Liver (tissue), 9 donors: Measurements from ENCODE around the gene GRIA1. TPM values are rescaled to one million over a fixed set of nuclear protein-coding genes. Genes with fewer than 3 reads are reported as not detected.

ENCODE experiments used
- DNase-seq: peaks from one replicate; pipeline ENCODE4 v3.0.0-alpha.2; 2017; ENCODE audit warnings: low spot score
- H3K27ac ChIP-seq, 2 donors: one replicate each; pipeline ENCODE4 v1.7.0; 2013; ENCODE audit warnings: inconsistent platforms in 2 of 2, low read length in 2 of 2, control low read depth in 1 of 2, low read depth in 1 of 2, mild to moderate bottlenecking in 1 of 2
- H3K27me3 ChIP-seq, 4 donors: one replicate each; pipeline versions ENCODE4 v1.6.1 to v1.7.0; 2013; ENCODE audit warnings: low read length in 3 of 4, inconsistent platforms in 1 of 4, mild to moderate bottlenecking in 1 of 4, moderate library complexity in 1 of 4; ENCODE audit not compliant: control insufficient read depth in 4 of 4, insufficient read depth in 4 of 4
- H3K36me3 ChIP-seq, 4 donors: one replicate each; pipeline versions ENCODE4 v1.6.1 to v1.7.0; 2013; ENCODE audit warnings: low read length in 3 of 4, mild to moderate bottlenecking in 3 of 4, low read depth in 1 of 4, moderate library complexity in 1 of 4; ENCODE audit not compliant: control insufficient read depth in 4 of 4, insufficient read depth in 3 of 4
- H3K4me1 ChIP-seq, 4 donors: one replicate each; pipeline versions ENCODE4 v1.6.1 to v1.7.0; 2013; ENCODE audit warnings: low read length in 3 of 4, mild to moderate bottlenecking in 3 of 4, moderate library complexity in 1 of 4; ENCODE audit not compliant: control insufficient read depth in 4 of 4, insufficient read depth in 4 of 4
- H3K4me3 ChIP-seq, 3 donors: one replicate each; pipeline versions ENCODE4 v1.6.1 to v1.7.0; 2013; ENCODE audit warnings: low read length in 3 of 3, control low read depth in 1 of 3, low read depth in 1 of 3, mild to moderate bottlenecking in 1 of 3
- H3K9ac ChIP-seq, 2 donors: one replicate each; pipeline ENCODE4 v1.7.0; 2013; ENCODE audit warnings: low read length in 2 of 2, mild to moderate bottlenecking in 2 of 2, moderate library complexity in 2 of 2, control low read depth in 1 of 2, low read depth in 1 of 2
- H3K9me3 ChIP-seq, 4 donors: one replicate each; pipeline versions ENCODE4 v1.6.1 to v1.7.0; 2013; ENCODE audit warnings: low read length in 3 of 4; ENCODE audit not compliant: control insufficient read depth in 4 of 4
- ATF3 ChIP-seq: IDR thresholded peaks from 2 replicates; pipeline ENCODE4 v1.6.1; 2016; ENCODE audit warnings: antibody characterized with exemption
- CTCF ChIP-seq: fragments of 150-350 bp; IDR thresholded peaks from 2 replicates; pipeline ENCODE4 v1.5.1; 2017; ENCODE audit warnings: improper control_type of control experiment, low read depth, low read length; ENCODE audit not compliant: missing input control
- EGR1 ChIP-seq, 2 donors: IDR thresholded peaks; 2 replicates each; pipeline ENCODE4 v1.6.1; 2016 to 2018; ENCODE audit warnings: antibody characterized with exemption in 2 of 2, low read depth in 2 of 2
- FOXA1 ChIP-seq: IDR thresholded peaks from 2 replicates; pipeline ENCODE4 v1.6.1; 2016; ENCODE audit warnings: antibody characterized with exemption
- FOXA2 ChIP-seq: IDR thresholded peaks from 2 replicates; pipeline ENCODE4 v1.6.1; 2016; ENCODE audit warnings: antibody characterized with exemption
- GABPA ChIP-seq, 2 donors: IDR thresholded peaks in 1 of 2; conservative IDR thresholded peaks in 1 of 2; 2 replicates each; pipeline ENCODE4 v1.6.1; 2016; ENCODE audit warnings: antibody characterized with exemption in 2 of 2, mild to moderate bottlenecking in 1 of 2, moderate library complexity in 1 of 2
- HNF4A ChIP-seq, 2 donors: conservative IDR thresholded peaks; 2 replicates each; pipeline ENCODE4 v1.6.1; 2016; ENCODE audit warnings: antibody characterized with exemption in 2 of 2, mild to moderate bottlenecking in 2 of 2
- HNF4G ChIP-seq: IDR thresholded peaks from 2 replicates; pipeline ENCODE4 v1.6.1; 2016; ENCODE audit warnings: antibody characterized with exemption
- JUND ChIP-seq, 2 donors: IDR thresholded peaks; 2 replicates each; pipeline ENCODE4 v1.6.1; 2016; ENCODE audit warnings: antibody characterized with exemption in 2 of 2
- MAX ChIP-seq: IDR thresholded peaks from 2 replicates; pipeline ENCODE4 v1.6.1; 2016; ENCODE audit warnings: antibody characterized with exemption
- NR2F2 ChIP-seq: IDR thresholded peaks from 2 replicates; pipeline ENCODE4 v1.6.1; 2016; ENCODE audit warnings: antibody characterized with exemption
- RAD21 ChIP-seq, 2 donors: IDR thresholded peaks; 2 replicates each; pipeline ENCODE4 v1.6.1; 2016; ENCODE audit warnings: antibody characterized with exemption in 2 of 2, mild to moderate bottlenecking in 2 of 2
- REST ChIP-seq: IDR thresholded peaks from 2 replicates; pipeline ENCODE4 v1.6.1; 2016; ENCODE audit warnings: antibody characterized with exemption, mild to moderate bottlenecking
- RXRA ChIP-seq, 2 donors: IDR thresholded peaks; 2 replicates each; pipeline ENCODE4 v1.6.1; 2017 to 2018; ENCODE audit warnings: antibody characterized with exemption in 2 of 2, mild to moderate bottlenecking in 1 of 2
- SP1 ChIP-seq: IDR thresholded peaks from 2 replicates; pipeline ENCODE4 v1.6.1; 2018; ENCODE audit warnings: antibody characterized with exemption, mild to moderate bottlenecking
- TAF1 ChIP-seq: conservative IDR thresholded peaks from 2 replicates; pipeline ENCODE4 v1.6.1; 2016; ENCODE audit warnings: antibody characterized with exemption, mild to moderate bottlenecking
- ZBTB33 ChIP-seq: IDR thresholded peaks from 2 replicates; pipeline ENCODE4 v1.6.1; 2016; ENCODE audit warnings: antibody characterized with exemption
- WGBS: extraction: QIAGEN DNeasy Blood & Tissue Kit; methylation state at CpG from one replicate; pipeline ENCODE4 v1.1.7; 2013; 5-methylcytosine and 5-hydroxymethylcytosine counted together
- polyA plus RNA-seq, 2 donors: library from polyadenylated mRNA; stranded (reverse) in 1 of 2; unstranded in 1 of 2; fragments of 200-250 nt in 1 of 2; fragments of >200 nt in 1 of 2; fragmentation: Nextera tagmentation in 1 of 2; extraction: Ambion mirVana in 1 of 2; gene quantifications; one replicate each; pipeline versions ENCODE4 v1.2.1 to v1.2.3, GENCODE V29; 2013 to 2015
- total RNA-seq, 2 donors: library from RNA; depleted of rRNA; stranded (reverse); fragments of >200 nt; gene quantifications; one replicate each; pipeline ENCODE4 v1.2.3, GENCODE V29; 2014
- donor health status: healthy.
- donor health status: healthy.
- donor health status: healthy.
- donor health status: healthy.
- donor health status: healthy.

GRIA1 gene
- total and polyA plus RNA-seq, 4 donors, result 0.08 TPM; not detected in 3

- WGBS, result 84% methylated on average over 1 of the region's 1 CpG
- Histone ChIP-seq H3K27me3 (no peaks in the 10 kb centered on the region), H3K27ac (no peak overlapping the region), H3K9me3 (no peaks in the 10 kb centered on the region), H3K4me3 (no peak overlapping the region), H3K36me3 (no peaks in the 10 kb centered on the region), H3K4me1 (no peaks in the 10 kb centered on the region), H3K9ac (no peak overlapping the region)
- no peak for TF ChIP-seq CTCF
- no peak for TF ChIP-seq MAX
- TF ChIP-seq RXRA (IDR thresholded peaks at IDR 0.05), result no peak
- TF ChIP-seq EGR1 (IDR thresholded peaks at IDR 0.05; ENCODE audit: low read depth in 2 of 2), result no peak
- no peak for TF ChIP-seq GABPA (IDR thresholded peaks at IDR 0.05 in 1 of 2, conservative IDR thresholded peaks at IDR 0.05 in 1 of 2)
- TF ChIP-seq HNF4G, result no peak
- no peak for TF ChIP-seq FOXA1
- no peak for TF ChIP-seq RAD21 (IDR thresholded peaks at IDR 0.05)
- TF ChIP-seq ZBTB33, result no peak
- no peak for TF ChIP-seq REST
- no peak for TF ChIP-seq JUND (IDR thresholded peaks at IDR 0.05)
- TF ChIP-seq FOXA2, result no peak
- no peak for TF ChIP-seq NR2F2
- no peak for TF ChIP-seq HNF4A (conservative IDR thresholded peaks at IDR 0.05)
- no peak for TF ChIP-seq SP1
- no peak for TF ChIP-seq ATF3
- TF ChIP-seq TAF1, result no peak
- no peak for DNase-seq
Observed at GRCh38 chr5:153636670-153637451, 146.4 kb downstream of the GRIA1 start.
